DND-41 (cell line): Measurements from ENCODE around the gene CCDC92.
A peak's percentile ranks its signal among the peaks of the same experiment; 100 is the strongest.
"Not testable (repeated sequence)": the region's sequence is repeated elsewhere in the genome, so short reads cannot be mapped to it uniquely, and the experiment has no call there.

Experiments
- ATAC-seq: fragments of 200-7000 bp; cut with Tn5 transposase; 3 replicates; pipeline ENCODE4 v1.9.1; 2021; ENCODE audit warnings: low read depth; ENCODE audit not compliant: insufficient read depth
- DNase-seq: peaks from one replicate; pipeline ENCODE4 v3.0.0-alpha.2; 2020
- H2AFZ ChIP-seq: 2 replicates; pipeline ENCODE4 v1.6.0; 2012; ENCODE audit warnings: low read depth, low read length
- H3K27ac ChIP-seq: 2 replicates; pipeline ENCODE4 v1.5.1; 2012; ENCODE audit warnings: low read length, inconsistent platforms
- H3K27me3 ChIP-seq: fragments of 200-600 bp; sonication (generic); 2 replicates; pipeline ENCODE4 v1.6.0; 2012; ENCODE audit warnings: low read length, mild to moderate bottlenecking, inconsistent platforms; ENCODE audit not compliant: insufficient read depth, poor library complexity
- H3K36me3 ChIP-seq: 2 replicates; pipeline ENCODE4 v1.5.1; 2012; ENCODE audit warnings: low read length, inconsistent platforms; ENCODE audit not compliant: insufficient read depth
- H3K4me1 ChIP-seq: 2 replicates; pipeline ENCODE4 v1.5.1; 2012; ENCODE audit warnings: mild to moderate bottlenecking, low read length; ENCODE audit not compliant: insufficient read depth
- H3K4me2 ChIP-seq: 2 replicates; pipeline ENCODE4 v1.6.0; 2012; ENCODE audit warnings: mild to moderate bottlenecking, moderate library complexity, low read length, inconsistent platforms; ENCODE audit not compliant: insufficient read depth
- H3K4me3 ChIP-seq, 2 experiments: fragments of 200-600 bp in 1 of 2; shearing (Covaris generic) in 1 of 2; 2 replicates each; pipeline ENCODE4 v1.5.1; 2012 to 2016; ENCODE audit warnings: inconsistent platforms in 2 of 2, low read length in 2 of 2, mild to moderate bottlenecking in 2 of 2, low read depth in 1 of 2, moderate library complexity in 1 of 2
- H3K79me2 ChIP-seq: 2 replicates; pipeline ENCODE4 v1.6.0; 2012; ENCODE audit warnings: low read length, inconsistent platforms; ENCODE audit not compliant: insufficient read depth
- H3K9ac ChIP-seq: 2 replicates; pipeline ENCODE4 v1.6.0; 2012; ENCODE audit warnings: low read depth, mild to moderate bottlenecking, inconsistent platforms, low read length, moderate library complexity
- H3K9me3 ChIP-seq: 2 replicates; pipeline ENCODE4 v1.5.1; 2012; ENCODE audit warnings: low read length, moderate library complexity, mild to moderate bottlenecking, inconsistent platforms; ENCODE audit not compliant: insufficient read depth, severe bottlenecking
- H4K20me1 ChIP-seq: 2 replicates; pipeline ENCODE4 v1.6.0; 2012; ENCODE audit warnings: low read length; ENCODE audit not compliant: insufficient read depth
- CTCF ChIP-seq: IDR thresholded peaks from 2 replicates; pipeline ENCODE4 v1.5.1; 2012; ENCODE audit warnings: borderline replicate concordance, low read length, moderate library complexity, mild to moderate bottlenecking; ENCODE audit not compliant: poor library complexity, severe bottlenecking; ENCODE audit errors: extremely low read depth
- EZH2 ChIP-seq: IDR thresholded peaks from 3 replicates; pipeline ENCODE4 v1.6.1; 2012; ENCODE audit warnings: borderline replicate concordance, low read depth, mild to moderate bottlenecking, moderate library complexity, low read length, inconsistent platforms; ENCODE audit not compliant: severe bottlenecking

CCDC92 gene

GRCh38 chr12:123914726-123915333 is 57.8 kb downstream of the CCDC92 start:
- ATAC-seq (no peak), DNase-seq (no peak)
- Histone ChIP-seq H4K20me1 (no peaks in the 10 kb centered on the region), H2AFZ (no peak overlapping the region), H3K9ac (no peak overlapping the region), H3K4me1 (no peaks in the 10 kb centered on the region), H3K27me3 (no peaks in the 10 kb centered on the region), H3K36me3 (no peaks in the 10 kb centered on the region), H3K27ac (no peak overlapping the region), H3K9me3 (no peaks in the 10 kb centered on the region), H3K79me2 (no peaks in the 10 kb centered on the region), H3K4me3 (no peak overlapping the region), H3K4me2 (no peak overlapping the region)
- TF ChIP-seq CTCF: no peak
- no peak for TF ChIP-seq EZH2

- 0 out of 3 replicates have a peak, but pooled peaks have one; percentile 32 for ATAC-seq
- H4K20me1 ChIP-seq: no peaks in the 10 kb centered on the region
Measured at GRCh38 chr12:123912415-123913380, 59.9 kb downstream of the CCDC92 start.

GRCh38 chr12:123911672-123912409 is 60.8 kb downstream of the CCDC92 start:
- H3K27me3 ChIP-seq, H3K9ac ChIP-seq, H2AFZ ChIP-seq, H3K4me1 ChIP-seq, H3K27ac ChIP-seq, DNase-seq, ATAC-seq, H3K4me3 ChIP-seq, H3K79me2 ChIP-seq, H3K9me3 ChIP-seq, H3K36me3 ChIP-seq, H4K20me1 ChIP-seq, H3K4me2 ChIP-seq: not testable (repeated sequence)

More at GRCh38 chr12:123912415-123913380, 59.9 kb downstream of the CCDC92 start:
- Histone ChIP-seq H2AFZ (no peak overlapping the region), H3K36me3 (no peaks in the 10 kb centered on the region), H3K79me2 (no peaks in the 10 kb centered on the region), H3K27ac (no peak overlapping the region), H3K9ac (no peak overlapping the region), H3K4me3 (no peak overlapping the region), H3K9me3 (no peaks in the 10 kb centered on the region), H3K27me3 (no peaks in the 10 kb centered on the region), H3K4me1 (no peaks in the 10 kb centered on the region), H3K4me2 (no peak overlapping the region)
- DNase-seq: no peak
- TF ChIP-seq CTCF (no peak), EZH2 (no peak)
